ENCODE measurements around the gene GYS2. TPM values are rescaled to one million over a fixed set of nuclear protein-coding genes. Genes with fewer than 3 reads are reported as not detected.
"Not testable (repeated sequence)": the region's sequence is repeated elsewhere in the genome, so short reads cannot be mapped to it uniquely, and the experiment has no call there.

GYS2 gene
- not detected for total RNA-seq

DNA sequence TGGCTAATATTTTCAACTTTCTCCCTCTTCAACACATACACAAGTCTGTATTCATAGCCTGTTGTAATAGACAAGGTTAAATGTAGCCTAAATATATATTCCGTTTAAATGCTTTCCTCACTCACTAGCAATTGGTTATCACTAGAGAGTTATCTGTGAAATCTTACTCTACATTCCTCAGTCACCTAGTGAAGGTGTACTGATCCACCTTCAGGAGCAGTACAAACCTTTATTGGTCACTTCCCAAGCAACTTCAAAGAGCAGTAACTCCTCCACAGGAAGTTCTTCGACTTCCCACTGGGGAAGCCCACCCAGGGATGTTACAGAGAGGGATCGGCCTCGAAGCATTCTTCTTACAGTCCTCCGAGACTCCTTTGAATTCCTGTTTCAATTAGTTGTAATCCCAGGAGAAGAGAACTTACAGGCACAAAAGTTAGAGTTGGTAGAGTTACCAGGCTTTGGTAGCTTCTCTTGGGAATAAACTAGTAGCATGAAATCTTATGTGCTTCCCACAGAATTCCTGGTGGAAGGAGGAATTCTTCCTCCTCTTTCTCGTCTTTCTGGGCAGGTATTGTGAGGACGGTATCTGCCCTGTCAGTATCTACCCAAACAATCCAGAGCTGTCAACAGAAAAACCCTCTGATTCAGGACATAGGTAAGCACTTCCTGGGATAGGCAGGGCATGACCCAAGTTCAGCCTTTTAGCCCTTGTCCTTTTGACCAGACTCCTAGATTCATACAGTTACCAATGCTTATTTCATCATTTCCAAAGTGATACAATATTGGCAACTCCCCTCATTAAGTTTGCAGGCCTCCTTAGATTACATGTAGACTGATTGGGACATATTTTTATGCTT lies at the start of gene GYS2:
Gene GYS2, minus strand, starts transcription at position 603 of the 857 bp plus-strand sequence. Its CDS starts 255 bp downstream, at position 348.
- Mint-ChIP-seq H3K27ac (no peak within 1 kb of the TSS), H3K36me3 (ENCODE audit: low read depth) (no peaks in the 10 kb centered on the region), H3K9me3 (no peaks in the 10 kb centered on the region), H3K4me1 (ENCODE audit: low read depth) (no peaks in the 10 kb centered on the region), H3K4me3 (no peak within 1 kb of the TSS), H3K27me3 (ENCODE audit: low read depth) (no peaks in the 10 kb centered on the region)
- intact Hi-C loops (cut with micrococcal nuclease), result loop anchor here (5.0 kb wide), 4 partner anchors 168 to 413 kb away; partner anchors contain the start of gene KCNJ8
- CTCF ChIA-PET, result no interaction called here
- no peak for DNase-seq

- Mint-ChIP-seq H3K9me3 (no peaks in the 10 kb centered on the region), H3K27ac (peak overlapping the region; percentile 33), H3K4me3 (no peak overlapping the region), H3K27me3 (ENCODE audit: low read depth) (no peaks in the 10 kb centered on the region), H3K36me3 (ENCODE audit: low read depth) (peaks cover 78% of the 10 kb centered on the region), H3K4me1 (ENCODE audit: low read depth) (peaks cover 80% of the 10 kb centered on the region)
- intact Hi-C loops (cut with micrococcal nuclease), result loop anchor here (1.0 to 10.0 kb wide), 2 partner anchors 9 to 973 kb away; partner anchors contain the start of gene ETNK1
- CTCF ChIA-PET, result interaction anchor here (1.2 to 2.0 kb wide), 3 partner anchors 9 to 29 kb away, joined by 4 to 13 read pairs (median 7); no protein-coding TSS in a partner anchor
- no peak for DNase-seq
Measured at GRCh38 chr12:21651821-21652220, 47.2 kb upstream of the GYS2 start.

DNA sequence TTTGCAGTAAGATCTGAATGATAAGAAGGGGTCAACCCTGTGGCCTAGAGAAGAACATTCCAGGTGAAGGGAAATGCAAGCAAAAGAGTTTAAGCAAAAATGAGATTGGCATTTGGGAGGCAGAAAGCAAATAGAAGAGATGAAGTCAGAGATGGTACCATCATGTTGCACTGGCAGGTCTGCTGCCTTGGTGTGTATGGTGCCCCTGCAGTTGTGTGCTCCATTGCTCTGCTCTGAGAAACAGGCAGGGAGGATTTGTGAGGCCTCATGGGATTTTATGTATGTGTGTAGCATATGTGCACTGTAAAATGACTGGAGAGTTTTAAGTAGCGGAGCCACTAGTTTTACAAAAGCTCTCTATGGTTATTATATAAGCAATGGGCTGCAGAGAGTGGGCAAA lies 46.4 kb upstream of the GYS2 start:
- Mint-ChIP-seq H3K27ac (no peak overlapping the region), H3K27me3 (ENCODE audit: low read depth) (no peaks in the 10 kb centered on the region), H3K9me3 (no peaks in the 10 kb centered on the region), H3K36me3 (ENCODE audit: low read depth) (peaks cover 75% of the 10 kb centered on the region), H3K4me1 (ENCODE audit: low read depth) (peaks cover 82% of the 10 kb centered on the region), H3K4me3 (no peak overlapping the region)
- no peak for DNase-seq
- intact Hi-C loops (cut with micrococcal nuclease), result loop anchor here (10.0 kb wide), 1 partner anchor 974 kb away; the partner anchor contains the start of gene ETNK1
- CTCF ChIA-PET, result interaction anchor here (0.6 to 2.0 kb wide), 2 partner anchors 10 to 11 kb away, joined by 3 to 7 read pairs; no protein-coding TSS in a partner anchor

- Mint-ChIP-seq H3K9me3 (no peaks in the 10 kb centered on the region), H3K36me3 (ENCODE audit: low read depth) (peaks cover 75% of the 10 kb centered on the region), H3K27me3 (ENCODE audit: low read depth) (no peaks in the 10 kb centered on the region), H3K4me3 (no peak overlapping the region), H3K27ac (no peak overlapping the region), H3K4me1 (ENCODE audit: low read depth) (peaks cover 83% of the 10 kb centered on the region)
- intact Hi-C loops (cut with micrococcal nuclease), result no loop called here
- DNase-seq, result no peak
- CTCF ChIA-PET, result interaction anchor here (0.6 to 1.3 kb wide), 2 partner anchors 31 to 147 kb away, joined by 4 to 5 read pairs; partner anchors contain the start of genes GOLT1B and RECQL
Measured at GRCh38 chr12:21649034-21649433, 44.4 kb upstream of the GYS2 start.

DNA sequence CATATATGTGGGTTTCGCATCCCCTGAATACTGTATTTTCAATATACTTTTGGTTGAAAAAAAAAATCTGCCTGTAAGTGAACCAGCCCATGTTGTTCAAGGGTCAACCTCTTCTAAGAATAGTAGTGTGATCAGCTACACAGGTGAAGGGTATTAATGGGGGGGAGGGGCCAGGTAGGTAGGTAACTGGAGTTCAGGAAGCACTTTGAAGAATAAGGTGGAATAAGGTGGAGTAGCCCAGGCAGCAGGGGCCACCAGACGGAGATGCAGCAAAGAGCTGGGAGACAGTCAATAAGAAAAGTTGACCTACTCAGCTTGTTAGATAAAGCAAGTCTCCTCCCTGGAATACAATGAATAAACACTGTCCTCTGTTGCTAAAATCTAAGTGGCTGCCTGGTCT lies 43.7 kb upstream of the GYS2 start:
- Mint-ChIP-seq H3K4me3 (no peak overlapping the region), H3K36me3 (ENCODE audit: low read depth) (peaks cover 77% of the 10 kb centered on the region), H3K9me3 (no peaks in the 10 kb centered on the region), H3K27ac (no peak overlapping the region), H3K4me1 (ENCODE audit: low read depth) (peaks cover 85% of the 10 kb centered on the region), H3K27me3 (ENCODE audit: low read depth) (no peaks in the 10 kb centered on the region)
- DNase-seq, result no peak
- CTCF ChIA-PET, result interaction anchor here (0.6 to 1.3 kb wide), 2 partner anchors 31 to 146 kb away, joined by 4 to 5 read pairs; partner anchors contain the start of genes GOLT1B and RECQL
- intact Hi-C loops (cut with micrococcal nuclease), result no loop called here

- H3K9me3 Mint-ChIP-seq, result no peaks in the 10 kb centered on the region
- H3K4me1 Mint-ChIP-seq (ENCODE audit: low read depth), result peaks cover 85% of the 10 kb centered on the region
- H3K27me3 Mint-ChIP-seq (ENCODE audit: low read depth), result no peaks in the 10 kb centered on the region
- peaks cover 77% of the 10 kb centered on the region for H3K36me3 Mint-ChIP-seq (ENCODE audit: low read depth)
- CTCF ChIA-PET, result interaction anchor here (1.7 kb wide), 1 partner anchor 10 kb away, joined by 5 read pairs; the partner anchor contains the start of gene LDHB
- no peak for DNase-seq
- peak overlapping the region; percentile 38 for H3K27ac Mint-ChIP-seq
- H3K4me3 Mint-ChIP-seq, result no peak overlapping the region
- intact Hi-C loops (cut with micrococcal nuclease), result no loop called here
Measured at GRCh38 chr12:21647179-21647578, 42.5 kb upstream of the GYS2 start.

DNA sequence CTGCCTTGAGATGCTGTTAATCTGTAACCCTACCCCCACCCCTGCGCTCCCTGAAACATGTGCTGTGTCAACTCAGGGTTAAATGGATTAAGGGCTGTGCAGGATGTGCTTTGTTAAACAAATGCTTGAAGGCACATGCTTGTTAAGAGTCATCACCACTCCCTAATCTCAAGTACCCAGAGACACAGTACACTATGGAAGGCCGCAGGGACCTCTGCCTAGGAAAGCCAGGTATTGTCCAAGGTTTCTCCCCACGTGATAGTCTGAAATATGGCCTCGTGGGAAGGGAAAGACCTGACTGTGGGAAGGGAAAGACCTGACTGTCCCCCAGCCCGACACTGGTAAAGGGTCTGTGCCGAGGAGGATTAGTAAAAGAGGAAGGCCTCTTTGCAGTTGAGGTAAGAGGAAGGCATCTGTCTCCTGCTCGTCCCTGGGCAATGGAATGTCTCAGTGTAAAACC lies 40.4 kb upstream of the GYS2 start:
- peak overlapping the region; percentile 65 for H3K27ac Mint-ChIP-seq
- H3K4me3 Mint-ChIP-seq; intact Hi-C loops (cut with micrococcal nuclease); H3K9me3 Mint-ChIP-seq; DNase-seq; H3K27me3 Mint-ChIP-seq (ENCODE audit: low read depth): not testable (repeated sequence)
- CTCF ChIA-PET, result interaction anchor here (1.0 kb wide), 1 partner anchor 35 kb away, joined by 5 read pairs; no protein-coding TSS in a partner anchor
- H3K4me1 Mint-ChIP-seq (ENCODE audit: low read depth), result peaks cover 84% of the 10 kb centered on the region
- peaks cover 78% of the 10 kb centered on the region for H3K36me3 Mint-ChIP-seq (ENCODE audit: low read depth)

- Mint-ChIP-seq H3K4me1 (ENCODE audit: low read depth) (peaks cover 81% of the 10 kb centered on the region), H3K9me3 (no peaks in the 10 kb centered on the region), H3K27me3 (ENCODE audit: low read depth) (no peaks in the 10 kb centered on the region), H3K36me3 (ENCODE audit: low read depth) (peaks cover 78% of the 10 kb centered on the region), H3K27ac (peak overlapping the region; percentile 40), H3K4me3 (no peak overlapping the region)
- CTCF ChIA-PET, result interaction anchor here (1.0 kb wide), 1 partner anchor 36 kb away, joined by 5 read pairs; no protein-coding TSS in a partner anchor
- intact Hi-C loops (cut with micrococcal nuclease), result no loop called here
- no peak for DNase-seq
Measured at GRCh38 chr12:21644516-21644915, 39.9 kb upstream of the GYS2 start.

GRCh38 chr12:21643758-21644157 lies 39.1 kb upstream of the GYS2 start:
- DNase-seq, result no peak
- no peak overlapping the region for H3K4me3 Mint-ChIP-seq
- H3K27me3 Mint-ChIP-seq (ENCODE audit: low read depth), result no peaks in the 10 kb centered on the region
- H3K36me3 Mint-ChIP-seq (ENCODE audit: low read depth), result peaks cover 79% of the 10 kb centered on the region
- peak overlapping the region; percentile 85 for H3K27ac Mint-ChIP-seq
- peaks cover 84% of the 10 kb centered on the region for H3K4me1 Mint-ChIP-seq (ENCODE audit: low read depth)
- intact Hi-C loops (cut with micrococcal nuclease), result loop anchor here (1.0 kb wide), 4 partner anchors 9 to 36 kb away; partner anchors contain the start of gene LDHB
- H3K9me3 Mint-ChIP-seq, result no peaks in the 10 kb centered on the region
- CTCF ChIA-PET, result interaction anchor here (1.0 to 1.6 kb wide), 2 partner anchors 37 kb away, joined by 5 to 11 read pairs; no protein-coding TSS in a partner anchor

DNA sequence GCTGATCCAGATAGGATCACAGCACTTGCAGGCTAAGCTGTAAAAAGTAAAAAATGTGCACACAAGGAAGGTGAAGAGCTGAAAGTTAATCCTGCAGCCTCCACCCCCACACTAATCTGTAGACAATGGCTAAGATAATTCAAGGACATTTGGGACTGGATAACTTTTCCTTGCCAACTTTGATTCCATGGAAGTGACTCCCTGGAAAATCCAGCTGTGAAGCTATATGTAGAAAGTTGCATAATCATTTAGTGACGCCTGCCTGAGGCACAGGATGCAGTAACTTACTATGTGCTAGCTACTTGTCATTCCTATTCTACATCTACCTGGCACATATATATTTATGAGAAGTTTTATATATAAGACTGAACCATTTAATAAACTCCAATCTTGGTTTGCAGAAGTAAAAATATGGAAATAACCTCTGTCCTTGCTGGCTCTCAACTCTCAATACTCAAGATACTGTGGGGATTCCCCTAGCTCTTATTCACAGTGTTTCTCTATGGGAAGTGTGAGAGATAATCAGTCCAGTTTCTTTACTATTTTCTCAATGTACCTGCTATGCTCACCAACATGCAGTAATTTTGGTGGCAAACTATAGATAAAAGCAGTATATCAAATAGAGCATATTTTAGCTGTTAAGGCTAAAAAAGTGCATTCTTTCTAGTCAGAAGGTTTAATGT lies 38.2 kb upstream of the GYS2 start:
- peaks cover 76% of the 10 kb centered on the region for H3K36me3 Mint-ChIP-seq (ENCODE audit: low read depth)
- H3K4me1 Mint-ChIP-seq (ENCODE audit: low read depth), result peaks cover 81% of the 10 kb centered on the region
- H3K4me3 Mint-ChIP-seq, result no peak overlapping the region
- no peaks in the 10 kb centered on the region for H3K27me3 Mint-ChIP-seq (ENCODE audit: low read depth)
- H3K27ac Mint-ChIP-seq, result peak overlapping the region; percentile 85
- intact Hi-C loops (cut with micrococcal nuclease), result loop anchor here (1.0 kb wide), 4 partner anchors 9 to 36 kb away; partner anchors contain the start of gene LDHB
- no peak for DNase-seq
- H3K9me3 Mint-ChIP-seq, result no peaks in the 10 kb centered on the region
- CTCF ChIA-PET, result interaction anchor here (0.7 to 1.6 kb wide), 3 partner anchors 29 to 38 kb away, joined by 3 to 11 read pairs (median 3); no protein-coding TSS in a partner anchor

DNA sequence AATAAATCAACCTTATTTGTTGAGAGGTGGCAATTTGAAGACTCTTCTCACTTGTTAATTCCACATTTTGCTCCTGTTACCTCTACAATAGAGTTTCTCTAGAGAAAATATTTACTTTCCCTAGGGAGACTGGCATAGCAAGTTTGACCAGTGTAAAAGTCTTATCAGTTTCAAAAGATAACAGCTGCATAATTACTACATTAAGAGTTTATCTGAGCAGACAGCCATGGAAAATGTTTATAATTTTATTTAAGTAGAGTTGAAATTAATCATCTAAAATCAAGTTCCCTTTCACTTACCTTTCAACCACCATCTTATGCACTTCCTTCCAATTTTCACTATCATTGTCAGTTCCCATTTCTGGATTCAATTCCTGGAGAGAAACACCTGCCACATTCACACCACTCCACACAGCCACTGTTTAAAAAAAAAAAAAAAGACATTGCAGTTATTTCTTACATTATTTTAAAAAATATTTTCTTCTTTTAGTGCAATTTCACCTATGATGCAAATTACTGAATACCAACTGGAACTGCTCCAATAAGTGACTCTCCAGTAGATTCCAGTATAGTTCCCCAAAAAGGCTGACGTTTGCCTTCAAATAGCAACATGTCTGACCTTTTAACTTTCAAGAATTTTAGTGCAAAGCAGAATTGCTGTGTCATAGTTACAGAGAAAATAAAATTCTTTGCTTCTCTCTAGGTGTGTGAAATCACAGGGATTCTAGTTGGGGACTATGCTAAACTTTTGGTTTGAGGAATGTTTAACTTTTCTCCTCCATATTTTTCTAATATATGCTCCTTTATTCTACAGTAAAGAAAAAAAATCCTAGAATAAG lies 33.6 kb upstream of the GYS2 start:
- CTCF ChIA-PET, result interaction anchor here (0.6 to 1.1 kb wide), 2 partner anchors 14 to 821 kb away, joined by 3 to 4 read pairs; no protein-coding TSS in a partner anchor
- no peaks in the 10 kb centered on the region for H3K27me3 Mint-ChIP-seq (ENCODE audit: low read depth)
- H3K36me3 Mint-ChIP-seq (ENCODE audit: low read depth), result peaks cover 76% of the 10 kb centered on the region
- H3K27ac Mint-ChIP-seq, result peak overlapping the region; percentile 68
- DNase-seq, result no peak
- intact Hi-C loops (cut with micrococcal nuclease), result no loop called here
- no peaks in the 10 kb centered on the region for H3K9me3 Mint-ChIP-seq
- H3K4me3 Mint-ChIP-seq, result no peak overlapping the region
- peaks cover 48% of the 10 kb centered on the region for H3K4me1 Mint-ChIP-seq (ENCODE audit: low read depth)
